Activated T-cell treated with anti-CD3 and anti-CD28 coated beads for 24 hours (primary cell): ENCODE data around the gene ADARB2.
"Not testable (repeated sequence)": the region's sequence is repeated elsewhere in the genome, so short reads cannot be mapped to it uniquely, and the experiment has no call there.

Experiments
- DNase-seq: peaks from one replicate; pipeline ENCODE4 v3.0.0-alpha.2; 2020; ENCODE audit warnings: low read depth

Gene ADARB2

DNA sequence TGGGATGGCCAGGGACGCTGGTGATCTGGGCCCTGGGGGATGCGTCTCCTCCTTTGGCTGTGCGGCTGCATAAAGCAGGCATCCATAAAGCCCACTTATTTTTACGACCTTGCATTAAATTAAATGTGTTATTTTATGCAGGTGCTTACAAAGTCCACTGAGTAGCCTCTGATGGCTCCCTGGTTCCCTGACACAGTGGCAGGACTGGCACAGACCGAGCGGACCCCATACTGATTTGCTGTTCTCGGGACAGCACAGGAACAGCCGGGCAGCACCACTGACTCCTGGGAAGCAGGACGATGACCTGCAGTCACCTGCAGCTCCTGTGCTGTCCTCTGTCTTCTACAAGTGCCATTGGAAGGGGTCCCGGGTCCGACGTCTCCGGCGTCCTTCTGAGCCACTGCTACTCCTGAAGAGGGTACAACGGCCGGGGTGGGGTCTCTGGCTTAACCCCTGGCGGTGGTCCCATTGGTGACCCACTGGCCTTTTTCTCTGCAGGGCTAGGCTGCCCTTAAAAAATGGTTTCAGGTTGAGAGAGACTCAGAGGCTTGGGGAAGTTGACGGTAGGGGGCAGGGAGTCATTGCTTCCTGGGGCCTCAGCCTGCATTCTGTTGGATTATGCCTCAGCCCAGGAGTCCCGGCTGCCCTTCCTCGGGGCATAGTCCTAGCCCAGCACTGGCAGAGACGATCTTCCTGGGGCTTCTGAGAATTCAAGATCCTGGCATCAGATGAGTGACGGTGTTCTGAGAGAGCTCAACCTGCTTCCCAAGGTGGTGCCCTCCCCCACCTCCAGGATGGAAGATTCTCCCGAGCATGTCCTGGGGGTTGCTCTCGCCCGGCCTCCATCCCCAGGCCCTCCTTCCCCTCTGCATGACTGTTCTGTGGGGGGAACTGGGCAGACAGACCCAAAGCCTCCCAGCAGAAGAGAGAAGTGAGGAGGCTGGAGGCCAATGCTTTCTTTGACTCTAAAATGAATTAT lies 330.1 kb downstream of the ADARB2 start:
- DNase-seq: no peak

DNA sequence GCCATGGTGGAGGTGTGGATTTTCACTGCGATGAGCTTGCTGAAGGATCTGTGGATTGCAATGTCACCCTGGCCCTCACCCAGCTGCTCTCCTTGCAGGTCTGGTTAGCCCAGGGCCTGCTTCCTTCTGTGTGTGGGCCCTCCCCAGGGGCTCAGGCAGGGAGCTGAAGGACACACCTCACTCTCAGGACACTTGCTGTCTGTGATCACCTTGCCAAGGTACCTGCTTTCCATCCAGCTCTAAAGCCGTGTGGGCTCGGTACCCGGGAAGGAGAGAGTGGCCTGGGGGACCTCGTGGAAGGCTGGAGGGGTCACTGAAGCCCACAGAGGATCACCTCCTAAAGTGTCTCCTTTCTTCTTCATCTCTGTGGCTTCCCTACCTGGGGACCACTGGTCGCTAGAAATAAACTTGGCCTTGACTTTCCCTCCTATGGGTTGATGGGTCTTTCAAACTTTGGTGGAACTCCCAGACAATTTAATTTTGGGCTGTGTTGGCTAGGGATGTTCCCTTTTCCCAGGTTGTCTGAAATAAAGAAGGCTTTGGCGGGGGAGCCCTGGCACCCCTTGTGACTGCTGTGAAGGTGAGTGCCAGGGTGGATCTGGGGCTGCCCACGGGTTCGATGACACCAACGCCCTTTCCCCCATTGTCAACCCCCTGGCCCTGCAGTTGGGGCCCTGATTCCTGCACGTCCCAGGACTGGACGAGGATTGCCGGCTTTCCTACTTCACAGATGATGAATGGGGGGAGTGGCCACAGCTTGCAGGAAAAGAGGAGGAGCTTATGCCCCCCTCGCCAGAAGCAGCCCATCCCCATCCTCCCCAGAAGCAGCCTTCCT lies 331.0 kb downstream of the ADARB2 start:
- no peak for DNase-seq

DNA sequence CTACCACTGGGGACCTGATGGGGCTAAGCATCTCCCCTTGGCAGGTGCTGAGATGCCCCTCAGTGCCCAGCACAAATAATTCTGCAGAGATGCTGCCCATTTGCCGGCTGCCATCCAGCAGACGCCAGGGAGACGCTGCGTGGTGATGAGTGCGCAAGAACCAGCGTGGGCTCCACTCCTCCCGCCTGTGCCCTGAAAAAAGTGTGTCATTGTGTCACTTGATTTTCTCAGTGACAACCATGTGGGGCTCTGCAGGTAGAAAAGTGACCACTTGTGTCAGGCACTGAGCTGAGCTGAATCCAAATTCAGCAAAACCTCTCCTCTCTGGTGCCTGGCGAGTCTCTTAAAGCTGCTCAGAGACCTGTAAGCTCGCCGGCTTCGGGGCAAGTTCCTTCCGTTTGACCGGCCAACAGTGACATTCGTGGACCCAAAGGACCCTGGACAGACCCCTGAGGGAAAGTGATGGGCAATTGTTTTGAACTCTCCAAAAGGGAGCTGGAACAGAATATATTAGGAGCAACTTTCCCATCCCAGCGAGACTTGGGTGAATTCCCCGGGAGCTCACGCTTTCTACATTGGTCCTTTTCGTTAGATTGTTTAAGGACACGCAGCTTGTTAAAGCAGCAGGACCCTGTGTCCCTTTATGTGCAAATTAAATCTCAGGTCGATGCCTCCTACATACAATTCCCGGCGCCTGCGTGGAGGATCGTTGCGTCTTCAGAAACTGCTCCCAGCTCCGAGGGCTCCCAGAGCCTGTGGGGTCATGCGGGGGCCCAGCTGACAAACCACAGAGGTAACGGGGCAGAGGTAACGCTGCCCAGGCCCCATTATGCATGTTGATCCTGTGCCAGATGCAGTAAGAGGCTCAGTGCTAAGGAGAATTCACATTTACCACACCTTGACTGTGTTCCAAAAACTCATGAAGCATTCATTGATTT lies 332.7 kb downstream of the ADARB2 start:
- DNase-seq: no peak

DNA sequence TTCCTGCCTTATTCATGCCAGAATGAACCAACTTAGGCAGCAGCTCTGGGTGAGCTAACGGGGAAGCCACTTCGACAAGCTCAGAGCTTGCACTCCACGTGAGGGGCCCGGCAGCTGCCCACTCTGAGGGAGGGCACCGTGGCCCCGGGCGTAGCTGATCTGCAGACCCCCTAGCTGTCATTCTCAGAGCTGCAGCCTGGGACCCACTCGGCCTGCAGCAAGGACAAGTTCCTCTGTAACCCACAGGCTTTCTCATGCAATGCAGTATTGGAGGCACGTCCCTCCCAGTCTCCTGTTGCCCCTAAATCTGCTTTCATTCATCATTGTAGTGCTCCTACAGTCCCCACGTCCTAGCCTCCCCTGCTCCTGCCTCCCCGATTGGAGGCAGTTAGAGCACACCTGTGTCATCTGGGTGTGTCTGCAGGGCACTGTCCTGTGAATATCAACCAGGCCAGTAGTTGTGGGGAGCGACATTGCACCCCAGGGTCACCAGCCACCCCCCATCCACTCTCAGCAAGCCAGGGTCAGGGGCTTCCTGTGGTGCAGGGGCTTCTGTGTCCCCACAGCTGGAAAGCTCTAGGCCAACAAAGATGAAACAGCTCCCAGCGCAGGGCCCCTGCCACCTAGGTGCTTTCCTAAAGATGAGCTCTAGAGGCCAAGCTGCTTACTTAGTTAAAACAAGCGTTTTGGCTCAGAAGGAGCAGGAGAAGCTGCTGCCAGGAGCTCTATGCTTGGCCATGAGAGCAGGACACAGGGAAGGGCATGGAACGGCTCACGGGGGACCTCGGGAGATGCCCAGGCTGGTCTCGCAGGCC lies 333.6 kb downstream of the ADARB2 start:
- DNase-seq: no peak

DNA sequence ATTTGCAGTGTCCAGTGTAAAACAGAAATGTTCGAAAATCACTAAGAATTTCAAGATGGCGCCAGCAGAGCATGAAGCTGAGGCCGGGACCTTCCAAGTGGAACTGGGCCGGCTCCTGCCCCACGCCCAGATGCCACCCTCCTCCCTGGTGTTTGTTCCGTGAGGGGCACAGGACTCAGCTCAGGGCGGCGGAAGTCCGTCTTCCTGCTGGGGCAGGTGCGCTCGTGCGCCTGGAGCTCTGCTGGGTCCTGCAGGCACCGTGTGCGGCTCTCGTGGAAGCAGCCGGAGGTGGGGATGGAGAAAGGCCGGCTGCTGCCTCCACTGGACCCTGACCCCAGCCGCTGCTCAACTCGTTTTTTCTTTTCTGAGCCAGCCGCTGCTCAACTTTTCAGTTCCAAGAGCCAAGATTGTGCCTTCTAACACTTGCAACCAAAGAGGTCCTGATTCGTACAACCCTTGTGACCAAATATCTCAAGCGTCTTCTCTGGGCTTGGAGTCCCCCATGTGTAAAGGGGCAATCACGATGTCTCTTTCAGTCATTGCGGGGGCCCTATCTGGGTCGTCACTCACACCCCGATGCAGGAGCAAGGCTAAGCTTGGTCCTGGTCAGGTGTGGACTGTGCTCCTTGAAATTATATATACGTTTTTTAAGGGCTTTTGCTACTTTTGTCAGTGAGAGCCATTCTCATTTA lies 334.4 kb downstream of the ADARB2 start:
- DNase-seq: no peak

DNA sequence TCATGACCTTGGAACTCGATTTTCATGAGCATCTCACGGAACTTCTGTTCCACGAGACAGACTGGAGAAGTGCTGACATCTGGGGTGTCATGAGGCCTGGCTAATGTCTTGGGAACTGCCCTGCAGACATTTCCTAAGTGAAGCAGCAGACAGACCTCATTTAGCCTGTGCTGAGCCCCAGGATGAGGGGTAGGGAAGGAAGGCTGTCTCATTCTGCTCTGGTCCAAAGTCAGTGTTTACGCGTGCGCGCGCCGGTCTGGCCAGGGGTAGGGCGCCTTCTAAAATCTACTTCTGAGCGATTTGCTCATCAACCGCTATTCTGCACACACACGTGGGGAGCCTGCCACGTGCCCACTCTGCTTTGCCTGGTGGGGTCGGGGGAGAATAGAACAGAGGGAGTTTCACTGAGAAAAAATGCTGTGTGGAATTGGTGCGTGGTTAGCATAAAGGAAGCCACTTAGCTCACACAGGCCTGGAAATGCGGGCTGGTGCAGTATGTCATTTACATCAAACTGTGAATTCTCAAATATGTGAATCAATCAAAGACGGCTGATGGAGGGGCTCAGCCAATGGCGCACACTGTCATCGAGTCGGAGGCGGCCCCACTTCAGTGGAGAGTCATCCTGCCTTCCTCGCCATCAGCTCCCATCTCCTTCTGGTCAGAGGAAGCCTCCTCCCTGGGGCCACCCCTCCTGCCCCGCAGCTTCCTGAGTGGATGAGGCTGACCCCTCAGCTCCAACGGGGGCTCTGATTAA lies 335.1 kb downstream of the ADARB2 start:
- DNase-seq: no peak

DNA sequence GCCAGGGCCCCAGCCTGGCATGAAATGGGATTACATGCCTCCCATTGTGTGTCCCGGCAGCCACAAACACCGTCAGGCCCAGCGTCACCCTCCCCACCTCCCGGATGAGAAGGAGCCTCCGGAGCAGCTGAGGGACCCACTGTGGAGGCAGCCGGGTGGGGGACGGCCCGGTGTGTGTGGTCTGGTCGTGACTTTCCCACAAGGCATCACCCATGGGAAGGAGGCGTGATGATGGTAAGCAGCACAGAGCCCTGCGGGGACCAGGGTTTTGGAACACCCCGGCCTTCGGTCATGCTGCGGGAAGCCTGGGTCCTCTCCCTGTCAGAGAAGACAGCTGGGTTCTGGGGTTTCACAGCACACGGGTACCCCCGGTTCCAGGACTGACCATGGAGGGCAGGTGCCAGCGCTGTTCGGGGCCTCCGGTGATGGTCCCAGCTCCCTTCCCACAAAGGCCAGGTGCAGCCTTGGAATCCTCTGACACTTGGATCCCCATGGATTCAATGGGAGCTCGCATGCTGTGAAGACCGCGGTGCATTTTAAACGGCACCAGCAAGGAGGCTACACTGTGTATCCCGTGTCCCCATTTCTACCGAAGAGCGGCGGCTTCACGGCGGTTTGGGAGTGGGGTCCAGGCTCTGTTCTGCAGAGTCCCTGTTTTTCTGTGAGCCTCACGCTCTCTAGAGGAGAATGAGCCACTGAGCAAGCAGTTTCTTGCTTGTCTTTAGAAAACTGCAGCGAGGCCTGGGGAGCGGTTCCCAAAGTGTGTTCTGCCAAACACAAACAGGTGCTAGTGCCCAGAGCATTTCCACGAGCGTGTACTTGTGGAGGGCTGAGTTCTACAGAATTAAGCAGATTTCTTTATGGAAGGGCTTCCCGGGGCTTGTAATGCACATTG lies 336.0 kb downstream of the ADARB2 start:
- DNase-seq: no peak

DNA sequence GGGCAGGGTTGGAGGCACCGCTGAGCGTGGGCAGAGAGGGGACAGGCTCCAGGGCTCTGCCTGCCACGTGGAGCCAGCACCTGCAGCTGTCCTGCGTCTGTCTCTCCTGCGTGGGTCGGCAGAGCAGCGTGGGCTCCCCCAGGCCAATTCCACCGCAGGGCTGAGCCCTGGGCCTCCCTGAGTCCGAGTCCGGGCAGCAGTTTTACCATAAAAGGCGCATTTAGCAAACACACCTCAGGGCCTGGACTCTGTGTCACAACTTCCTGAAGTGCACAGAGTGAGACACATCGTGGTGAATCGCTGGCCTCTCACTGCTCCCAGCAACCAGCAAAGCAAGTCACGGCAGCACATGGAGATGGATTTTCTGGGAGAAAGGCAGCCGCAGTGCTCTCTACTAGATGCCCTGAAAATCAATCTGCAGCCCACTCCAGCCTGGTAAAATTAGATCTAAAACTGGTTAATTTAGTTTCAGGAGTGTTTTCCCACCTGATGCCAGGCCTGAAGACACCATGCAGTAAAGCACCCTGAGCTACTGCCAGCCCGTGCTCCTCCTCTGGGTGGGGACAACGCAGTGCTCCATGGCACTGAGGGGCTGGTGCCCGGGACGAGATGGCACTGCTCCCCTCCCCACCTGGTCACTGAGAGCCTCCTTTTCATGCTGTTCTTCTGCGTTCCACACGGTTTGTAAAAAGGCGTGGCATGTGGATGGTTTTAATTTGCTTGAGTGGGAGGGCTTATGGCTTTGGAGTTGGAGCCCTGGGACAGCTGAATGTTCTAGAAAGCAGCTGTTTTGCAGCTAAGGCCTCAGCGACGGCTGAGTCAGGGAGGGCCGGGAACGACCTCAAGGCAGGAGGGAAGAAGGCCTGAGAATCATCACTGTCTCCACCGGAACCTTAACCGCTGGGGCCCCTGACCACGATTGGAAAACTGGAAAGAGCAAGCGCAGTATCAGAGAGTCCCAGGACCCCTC lies 336.9 kb downstream of the ADARB2 start:
- no peak for DNase-seq

DNA sequence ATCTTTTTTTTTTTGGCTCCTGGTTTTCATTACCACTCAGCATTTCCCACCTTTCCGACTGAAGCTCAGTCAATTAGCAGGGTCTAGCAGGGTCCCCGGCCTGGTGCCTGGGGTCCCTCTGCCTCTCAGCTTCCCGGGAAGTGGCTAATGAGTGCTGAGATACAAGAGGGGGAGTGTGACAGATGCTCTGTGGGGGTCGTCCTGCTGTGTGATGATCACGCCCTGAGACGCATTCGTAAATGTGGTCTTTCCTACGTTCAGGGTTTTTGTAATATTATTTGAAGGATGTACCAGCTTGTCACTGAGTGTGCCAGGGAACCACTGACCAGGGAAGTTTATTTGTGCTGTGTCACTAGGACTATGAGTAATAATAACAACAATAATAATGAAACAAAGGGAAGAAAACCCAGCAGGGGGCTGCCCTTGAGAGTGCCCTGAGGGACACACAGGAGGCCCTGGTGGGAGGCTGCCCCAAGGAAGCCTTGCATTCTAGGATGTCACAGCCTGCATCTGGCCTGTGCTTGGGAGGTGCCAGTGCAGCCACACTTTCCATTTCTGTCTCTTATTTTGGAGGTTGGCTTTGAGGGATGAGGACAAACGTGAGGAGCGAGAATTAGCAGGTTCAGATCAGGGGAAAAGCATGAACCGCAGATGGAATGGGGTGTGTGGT lies 337.8 kb downstream of the ADARB2 start:
- no peak for DNase-seq

DNA sequence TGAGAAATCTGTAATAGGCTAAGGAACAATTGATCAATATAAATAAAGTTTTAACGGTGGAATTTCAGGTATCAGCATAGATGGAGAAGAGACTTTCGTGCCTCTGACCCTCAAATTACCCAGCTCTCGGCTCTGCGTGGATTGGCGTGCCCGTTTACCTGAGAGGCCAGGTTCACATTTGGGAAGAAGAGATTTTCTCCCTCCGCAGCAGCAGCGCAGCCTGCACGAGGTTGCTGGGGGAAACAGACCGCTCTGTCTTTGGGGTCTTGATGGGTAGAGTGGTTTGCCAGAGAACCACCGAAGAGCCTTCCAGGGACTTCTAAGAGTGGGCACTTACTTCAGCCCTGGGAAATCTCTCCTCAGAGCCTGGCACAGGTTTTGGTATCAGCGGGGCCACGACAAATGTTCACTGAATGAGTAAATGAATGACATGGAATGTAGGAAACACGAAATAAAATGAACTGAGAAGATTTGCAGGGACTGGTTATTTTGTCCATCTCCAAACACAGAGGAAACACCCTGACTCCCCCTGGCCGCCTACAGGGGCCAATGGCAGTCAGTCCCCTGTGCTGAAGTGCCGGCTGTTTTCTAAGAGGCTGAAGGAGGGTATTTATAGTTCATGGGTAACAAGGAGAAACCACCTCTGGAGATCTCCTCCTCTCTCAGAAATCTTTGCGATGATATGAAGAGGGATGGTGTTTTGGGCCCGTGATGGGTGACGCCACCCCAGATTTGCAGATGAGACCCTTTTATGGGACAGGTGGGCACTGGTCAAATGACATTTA lies 338.5 kb downstream of the ADARB2 start:
- no peak for DNase-seq

DNA sequence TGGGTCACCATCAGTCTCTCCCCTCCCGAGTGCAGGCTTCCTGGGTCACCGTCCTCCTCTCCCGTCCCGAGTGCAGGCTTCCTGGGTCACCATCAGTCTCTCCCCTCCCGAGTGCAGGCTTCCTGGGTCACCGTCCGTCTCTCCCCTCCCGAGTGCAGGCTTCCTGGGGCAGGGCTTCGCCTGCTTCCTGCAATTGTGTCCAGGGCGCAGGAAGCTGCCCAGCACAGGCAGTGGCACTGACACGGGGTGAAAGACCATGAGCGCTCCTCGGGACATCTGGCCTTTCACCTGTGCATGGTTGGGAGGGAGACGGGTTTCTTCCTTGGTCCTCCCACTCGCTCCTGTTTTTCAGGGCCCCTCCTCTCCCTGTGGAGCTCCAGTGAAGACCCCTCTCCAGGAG lies 339.2 kb downstream of the ADARB2 start:
- DNase-seq: not testable (repeated sequence)

DNA sequence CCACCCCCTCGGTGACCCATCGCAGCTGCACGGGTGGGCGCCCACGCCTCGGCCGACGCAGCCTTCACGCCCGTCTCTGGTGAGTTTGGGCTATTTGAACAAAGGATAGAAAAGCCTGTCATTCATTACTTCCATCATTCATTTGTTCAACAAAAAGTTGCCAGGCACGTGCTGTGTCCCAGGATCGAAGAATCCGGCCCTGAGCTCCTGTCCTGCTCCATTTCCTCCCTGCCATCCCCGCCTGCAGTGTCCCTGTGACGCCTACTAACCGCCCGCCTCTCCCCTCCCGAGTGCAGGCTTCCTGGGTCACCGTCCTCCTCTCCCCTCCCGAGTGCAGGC lies 341.1 kb downstream of the ADARB2 start:
- DNase-seq: no peak

DNA sequence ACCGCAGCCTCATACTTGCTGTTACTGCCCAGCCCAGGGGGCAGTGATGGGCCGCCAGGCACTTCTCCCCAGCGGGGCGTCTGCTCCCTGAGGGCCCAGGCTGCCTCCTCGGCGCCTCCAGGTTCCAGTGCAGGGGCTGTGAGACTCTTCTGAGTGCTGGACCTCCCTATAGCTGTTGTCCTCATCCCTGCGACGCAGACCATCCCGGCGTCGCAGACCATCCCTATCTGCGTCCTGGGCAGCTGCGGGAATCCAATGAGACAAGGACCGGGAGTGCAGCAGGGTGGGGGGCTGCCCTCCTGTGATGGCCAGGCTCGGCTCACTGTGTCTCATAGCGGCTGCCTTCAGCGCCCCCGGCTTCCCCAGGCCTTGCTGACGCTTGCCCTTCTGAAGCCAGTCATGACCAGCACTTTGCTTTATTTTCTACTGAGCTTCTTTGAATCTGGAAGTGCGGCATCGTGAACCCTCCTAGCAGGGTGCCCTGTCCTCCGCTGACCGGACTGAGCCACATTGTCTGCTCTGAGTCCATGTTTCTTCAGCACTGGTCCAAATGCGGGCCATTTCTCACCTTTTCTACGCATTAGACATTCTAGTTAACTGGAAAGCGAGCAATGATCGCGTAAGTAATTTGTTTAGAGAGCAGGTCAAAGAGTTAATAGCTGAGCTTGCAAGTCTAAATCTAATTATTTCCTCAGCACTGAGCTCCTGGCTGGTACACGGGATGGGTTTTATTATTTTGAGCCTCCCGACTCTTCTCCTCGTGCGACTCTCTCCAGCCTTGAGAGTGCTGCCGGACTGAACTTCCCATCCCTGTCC lies 341.6 kb downstream of the ADARB2 start:
- no peak for DNase-seq

DNA sequence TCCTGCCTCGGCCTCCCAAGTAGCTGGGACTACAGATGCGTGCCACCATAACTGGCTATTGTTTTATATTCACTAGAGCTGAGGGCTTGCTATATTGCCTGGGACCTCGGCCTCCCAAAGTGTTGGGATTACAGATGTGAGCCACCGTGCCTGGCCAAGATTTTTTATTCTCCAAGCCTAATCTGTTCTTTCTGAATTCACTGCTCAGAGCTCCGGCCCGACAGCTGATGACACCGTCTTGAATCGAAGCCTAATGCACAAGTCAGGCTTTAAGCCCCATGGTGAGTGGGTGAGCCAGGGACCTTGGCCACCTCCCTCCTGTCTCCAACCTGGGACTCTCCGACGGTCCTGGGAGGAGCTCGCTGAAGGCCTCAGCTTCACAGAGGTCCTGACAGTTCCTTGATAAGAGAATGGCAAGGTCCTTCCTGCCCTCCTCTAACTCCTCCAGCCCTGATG lies 342.3 kb downstream of the ADARB2 start:
- DNase-seq: no peak
